ENCODE results near the gene NRG4.
A peak's percentile ranks its signal among the peaks of the same experiment; 100 is the strongest.

NRG4 gene

GRCh38 chr15:76011627-76012551, at the start of gene NRG4:
NRG4 (minus strand) TSS chr15:76012424; CDS start chr15:76011230, 1,194 bp downstream.
- TF ChIP-seq ZEB2 (tag by site-specific recombination; IDR thresholded peaks at IDR 0.05) (0 out of 2 replicates have a peak, but pooled peaks have one; percentile 38), ZNF596 (tag by site-specific recombination; IDR thresholded peaks at IDR 0.05) (0 out of 2 replicates have a peak, but pooled peaks have one; percentile 52), MEIS1 (CRISPR knock-in tag; IDR thresholded peaks at IDR 0.05; ENCODE audit: borderline replicate concordance) (peak; percentile 66), ZSCAN5A (tag by site-specific recombination; IDR thresholded peaks at IDR 0.05) (no peak), ZBTB44 (tag by site-specific recombination; IDR thresholded peaks at IDR 0.05) (0 out of 2 replicates have a peak, but pooled peaks have one; percentile 20), ZNF521 (tag by site-specific recombination; IDR thresholded peaks at IDR 0.05) (no peak), ZNF155 (tag by site-specific recombination; IDR thresholded peaks at IDR 0.05) (no peak), ZNF473 (tag by site-specific recombination; IDR thresholded peaks at IDR 0.05) (no peak), ZNF366 (tag by site-specific recombination; conservative IDR thresholded peaks at IDR 0.05) (0 out of 2 replicates have a peak, but pooled peaks have one; percentile 17), ZNF335 (tag by site-specific recombination; conservative IDR thresholded peaks at IDR 0.05) (peak; percentile 61), PRDM6 (tag by site-specific recombination; IDR thresholded peaks at IDR 0.05) (peak; percentile 37; the same call in 1 of the 2 replicates), ZBTB17 (tag by site-specific recombination; IDR thresholded peaks at IDR 0.05) (peak; percentile 82), PRDM1 (tag by site-specific recombination; IDR thresholded peaks at IDR 0.05) (peak; percentile 42), AEBP2 (tag by site-specific recombination; IDR thresholded peaks at IDR 0.05; ENCODE audit: borderline replicate concordance) (no peak), ZNF571 (tag by site-specific recombination; IDR thresholded peaks at IDR 0.05) (no peak), ZNF654 (tag by site-specific recombination; IDR thresholded peaks at IDR 0.05; ENCODE audit: low read depth) (no peak), ZFHX2 (tag by site-specific recombination; conservative IDR thresholded peaks at IDR 0.05) (peak; percentile 43; the same call in 1 of the 2 replicates)
- CTCF ChIA-PET: interaction anchor here (0.8 to 1.4 kb wide), 5 partner anchors 47 to 136 kb away, joined by 3 to 8 read pairs (median 4); no protein-coding TSS in a partner anchor
- POLR2A ChIA-PET: no interaction called here
- Histone ChIP-seq H3K27ac (ENCODE audit: extremely low read depth, low read depth, low read length) (no peak within 1 kb of the TSS), H3K4me3 (ENCODE audit: low read depth, low read length) (peak within 1 kb of the TSS; percentile 8), H3K4me1 (ENCODE audit: control insufficient read depth, insufficient read depth, low read length) (no peaks in the 10 kb centered on the region), H3K9me3 (ENCODE audit: control insufficient read depth, insufficient read depth, low read depth, low read length) (no peaks in the 10 kb centered on the region), H3K36me3 (ENCODE audit: control insufficient read depth in 2 of 2, insufficient read depth in 1 of 2, low read length in 2 of 2) (no peaks in the 10 kb centered on the region)

- H3K27ac ChIP-seq (ENCODE audit: extremely low read depth, low read depth, low read length): no peak overlapping the region
- no peaks in the 10 kb centered on the region for H3K9me3 ChIP-seq (ENCODE audit: control insufficient read depth, insufficient read depth, low read depth, low read length)
- H3K36me3 ChIP-seq (ENCODE audit: control insufficient read depth in 2 of 2, insufficient read depth in 1 of 2, low read length in 2 of 2): no peaks in the 10 kb centered on the region
- H3K4me3 ChIP-seq (ENCODE audit: low read depth, low read length): no peak overlapping the region
- TF ChIP-seq ZNF768 (tag by site-specific recombination; IDR thresholded peaks at IDR 0.05): no peak
- no peak for TF ChIP-seq ZFP37 (tag by site-specific recombination; IDR thresholded peaks at IDR 0.05)
- TF ChIP-seq ZNF529 (tag by site-specific recombination; IDR thresholded peaks at IDR 0.05; ENCODE audit: insufficient replicate concordance): no peak
- no peak for TF ChIP-seq ZNF354C (tag by site-specific recombination; IDR thresholded peaks at IDR 0.05; ENCODE audit: borderline replicate concordance, low read depth)
- no peak for TF ChIP-seq ZEB2 (tag by site-specific recombination; IDR thresholded peaks at IDR 0.05)
- TF ChIP-seq RBAK (tag by site-specific recombination; IDR thresholded peaks at IDR 0.05): no peak
- ChIA-PET CTCF (interaction anchor here (0.6 to 9.4 kb wide), 5 partner anchors 14 to 87 kb away, joined by 3 to 261 read pairs (median 4); no protein-coding TSS in a partner anchor), POLR2A (interaction anchor here (0.6 kb wide), 1 partner anchor 121 kb away, joined by 3 read pairs; no protein-coding TSS in a partner anchor)
- H3K4me1 ChIP-seq (ENCODE audit: control insufficient read depth, insufficient read depth, low read length): peaks cover 4% of the 10 kb centered on the region
Observed at GRCh38 chr15:76061700-76062099, 49.5 kb upstream of the NRG4 start.
